NCI-H460 (cell line): ENCODE measurements around the gene HMGB1. TPM values are rescaled to one million over a fixed set of nuclear protein-coding genes. Genes with fewer than 3 reads are reported as not detected.
"Not testable (repeated sequence)": the region's sequence is repeated elsewhere in the genome, so short reads cannot be mapped to it uniquely, and the experiment has no call there.

Experiments used
- DNase-seq: peaks from one replicate; pipeline ENCODE4 v3.0.0-alpha.2; 2016; ENCODE audit warnings: low read depth; ENCODE audit errors: extremely low read depth
- total RNA-seq: library from RNA; depleted of rRNA; stranded (reverse); fragments of >200 nt; shearing (Covaris generic); gene quantifications from 2 replicates; pipeline ENCODE4 v1.2.3, GENCODE V29; 2014

Gene HMGB1
- total RNA-seq, 1 experiment from 2014 or later: 532 TPM

DNA sequence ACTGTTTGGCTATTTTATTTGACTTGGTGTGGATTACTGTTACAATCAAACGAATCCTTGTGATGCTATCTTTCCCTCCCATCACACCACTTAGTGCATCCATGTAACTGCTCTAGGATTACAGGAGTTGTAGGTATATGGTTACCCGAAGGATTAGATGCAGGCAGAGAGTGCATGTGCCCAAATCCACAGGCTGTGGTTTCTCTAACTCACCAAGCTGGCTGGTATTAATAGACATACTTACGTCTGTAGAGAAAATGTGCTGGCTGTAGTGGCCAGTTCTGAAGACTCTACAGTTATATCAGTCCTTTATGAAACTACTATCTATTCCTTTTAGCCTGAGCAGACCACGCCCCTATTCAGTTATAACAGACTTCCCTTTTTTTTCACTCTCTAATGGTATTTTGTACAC lies 1.1 kb upstream of the HMGB1 start:
- DNase-seq: no peak

DNA sequence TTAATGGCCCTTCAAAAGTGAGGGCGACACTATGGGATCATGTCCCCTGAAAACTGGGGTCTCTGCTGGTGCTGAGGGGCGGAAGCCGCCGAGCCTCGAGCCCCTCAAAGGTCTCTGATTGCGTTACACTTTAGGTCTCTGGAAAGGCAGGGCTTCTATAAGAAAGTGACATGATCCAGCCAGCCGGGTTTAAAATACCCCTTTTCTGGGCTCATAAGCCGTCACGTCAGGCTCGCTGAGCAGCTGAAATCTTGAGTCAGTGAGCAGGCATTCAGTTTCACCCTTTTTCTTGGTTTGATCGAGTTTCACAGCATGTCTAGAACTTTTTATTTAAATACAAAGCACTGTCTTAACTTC lies 600 bp upstream of the HMGB1 start:
- no peak for DNase-seq

GRCh38 chr13:30465343-30465592 lies 468 bp downstream of the HMGB1 start:
- no peak for DNase-seq

DNA sequence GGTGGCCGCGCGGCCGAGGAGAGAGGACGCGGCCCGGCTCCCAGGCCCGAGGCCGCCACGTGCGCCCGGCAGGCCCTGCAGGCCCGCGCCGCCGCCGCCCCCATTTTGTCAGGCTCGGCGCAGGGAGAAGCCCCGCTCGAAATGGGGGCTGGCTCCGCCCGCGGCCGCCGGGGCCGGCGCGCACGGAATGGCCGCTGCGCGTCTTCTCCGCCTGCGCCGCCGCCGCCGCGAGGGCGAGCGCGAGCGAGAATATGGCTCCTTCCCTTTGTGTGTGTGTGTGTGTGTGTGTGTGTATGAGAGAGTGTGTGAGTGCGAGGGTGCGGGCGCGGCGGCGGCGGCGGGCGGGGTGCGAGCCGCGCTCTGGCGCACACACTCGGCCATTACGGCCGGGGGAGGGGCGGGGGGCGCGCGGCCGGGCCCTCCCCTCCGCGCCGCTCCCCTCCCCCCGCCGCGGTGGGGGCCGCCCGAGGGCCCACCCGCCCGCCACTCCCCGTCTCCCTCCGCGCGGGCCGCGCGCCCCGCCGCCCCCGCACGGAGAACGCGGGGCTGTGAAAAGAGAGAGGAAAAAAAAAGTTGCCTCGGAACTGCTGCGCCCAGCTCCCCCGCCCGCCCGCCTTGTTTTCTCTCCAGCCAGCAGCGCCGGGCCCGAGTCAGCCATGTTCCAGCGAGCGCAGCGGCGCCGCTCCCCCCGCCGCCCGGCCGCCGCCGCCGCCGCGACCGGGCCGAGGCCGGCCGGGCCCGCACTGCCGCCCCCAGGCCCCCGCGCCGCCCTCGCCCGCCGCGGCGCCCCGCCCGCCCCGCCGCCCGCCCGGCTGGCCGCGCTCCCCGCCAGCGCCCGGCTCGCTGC lies 1.0 kb downstream of the HMGB1 start:
- peak; percentile 58 for DNase-seq

DNA sequence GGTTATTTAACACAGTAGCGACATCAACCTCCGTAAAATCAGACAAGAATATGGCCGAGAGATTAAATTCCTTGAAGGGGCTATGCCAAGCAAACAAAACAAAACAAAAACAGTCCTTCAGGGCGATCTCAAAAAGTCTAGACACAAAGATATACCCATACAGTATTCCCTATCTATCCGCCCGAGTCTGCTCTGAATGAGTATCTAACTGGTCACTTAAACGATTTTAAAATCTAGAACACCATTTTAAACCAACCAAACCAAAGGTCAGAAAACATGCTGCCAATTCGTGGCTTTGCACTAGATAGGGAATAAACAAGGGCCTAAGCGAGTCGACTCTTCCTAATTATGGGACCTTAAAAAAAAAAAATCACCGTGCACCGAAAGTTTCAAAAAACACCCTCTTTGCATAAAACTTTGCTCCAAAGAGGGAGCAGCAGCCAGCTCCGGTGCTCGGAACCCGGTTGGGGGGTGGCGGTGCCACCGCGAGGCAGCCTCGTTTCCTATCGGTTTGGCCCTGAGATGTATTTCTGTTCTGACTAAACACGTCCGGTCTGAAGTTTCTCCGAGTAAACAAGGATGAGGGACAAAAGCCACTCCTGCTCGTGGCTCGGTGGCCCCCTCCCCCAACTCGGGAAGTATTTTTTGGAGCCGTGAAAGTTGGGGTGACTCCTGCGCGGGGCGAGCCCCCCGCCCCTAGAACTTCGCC lies 1.8 kb downstream of the HMGB1 start:
- DNase-seq: no peak

DNA sequence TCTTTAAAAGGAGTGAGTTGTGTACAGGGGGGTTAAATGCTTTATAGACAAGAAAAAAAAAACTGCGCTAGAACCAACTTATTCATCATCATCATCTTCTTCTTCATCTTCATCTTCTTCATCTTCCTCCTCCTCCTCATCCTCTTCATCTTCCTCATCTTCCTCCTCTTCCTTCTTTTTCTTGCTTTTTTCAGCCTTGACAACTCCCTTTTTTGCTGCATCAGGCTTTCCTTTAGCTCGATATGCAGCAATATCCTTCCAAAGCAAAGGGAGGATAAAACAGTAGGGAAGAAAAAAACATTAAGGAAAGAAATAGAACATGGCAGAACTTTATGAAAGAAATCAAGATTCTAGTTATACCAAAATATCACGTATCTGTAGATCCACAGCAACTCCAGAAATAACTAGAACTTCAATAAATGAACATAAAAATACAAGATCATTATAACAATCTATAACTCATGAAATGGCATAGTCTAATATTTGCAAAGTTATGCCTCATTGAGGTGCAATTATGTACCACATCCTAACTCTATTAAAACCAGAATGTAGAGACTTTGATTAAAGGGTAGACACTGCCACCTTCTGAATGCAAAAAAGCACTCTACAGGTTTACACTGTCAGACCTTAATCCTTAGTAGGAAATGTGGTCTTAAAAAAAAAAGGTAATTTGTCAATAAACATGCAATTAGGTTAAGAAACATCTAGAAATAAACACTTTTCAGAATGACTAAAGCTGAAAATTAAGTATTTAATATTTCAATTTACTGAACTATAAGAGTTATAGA lies 4.3 kb downstream of the HMGB1 start:
- not testable (repeated sequence) for DNase-seq

- no peak for DNase-seq
Observed at GRCh38 chr13:30457306-30457891, 8.3 kb downstream of the HMGB1 start.

GRCh38 chr13:30456290-30456689 lies 9.4 kb downstream of the HMGB1 start:
- no peak for DNase-seq

DNA sequence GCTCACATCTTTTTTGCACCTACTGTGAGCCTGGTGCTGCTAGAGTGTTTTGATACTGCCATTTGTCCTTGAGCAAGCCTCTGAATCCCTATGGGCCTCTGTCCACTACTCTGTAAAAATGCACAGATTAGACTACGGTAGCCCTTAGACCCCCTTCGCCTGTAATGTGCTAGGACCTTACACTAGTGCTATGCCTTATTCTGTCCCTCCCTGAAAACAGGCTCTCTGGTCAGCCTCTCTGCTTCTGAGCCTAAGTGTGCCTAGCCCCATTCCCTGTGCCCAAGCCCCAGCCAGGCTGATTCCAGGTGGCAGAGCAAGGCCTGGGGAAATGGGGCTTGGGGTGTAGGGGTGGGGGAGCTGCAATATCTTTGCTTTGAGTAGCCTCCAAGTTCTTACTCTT lies 10.7 kb downstream of the HMGB1 start:
- DNase-seq: no peak

GRCh38 chr13:30453727-30454126 lies 12.0 kb downstream of the HMGB1 start:
- DNase-seq: no peak

GRCh38 chr13:30451476-30451875 lies 14.3 kb downstream of the HMGB1 start:
- not testable (repeated sequence) for DNase-seq

DNA sequence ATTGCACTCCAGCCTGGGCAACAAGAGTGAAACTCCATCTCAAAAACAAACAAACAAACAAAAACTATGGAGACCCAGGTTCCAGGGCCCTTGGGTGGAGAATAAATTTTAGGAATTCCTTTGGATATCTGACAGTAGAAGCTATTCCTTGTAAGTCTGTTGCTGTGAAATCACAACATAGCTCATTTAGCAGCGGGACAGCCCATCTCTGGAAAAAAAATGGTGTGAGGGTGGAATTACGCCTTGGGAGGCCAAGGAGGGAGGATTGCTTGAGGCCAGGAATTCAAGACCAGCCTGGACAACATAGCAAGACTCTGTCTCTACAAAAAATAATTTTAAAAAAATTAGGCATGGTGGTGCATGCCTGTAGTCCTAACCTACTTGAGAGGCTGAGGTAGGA lies 15.7 kb downstream of the HMGB1 start:
- no peak for DNase-seq

DNA sequence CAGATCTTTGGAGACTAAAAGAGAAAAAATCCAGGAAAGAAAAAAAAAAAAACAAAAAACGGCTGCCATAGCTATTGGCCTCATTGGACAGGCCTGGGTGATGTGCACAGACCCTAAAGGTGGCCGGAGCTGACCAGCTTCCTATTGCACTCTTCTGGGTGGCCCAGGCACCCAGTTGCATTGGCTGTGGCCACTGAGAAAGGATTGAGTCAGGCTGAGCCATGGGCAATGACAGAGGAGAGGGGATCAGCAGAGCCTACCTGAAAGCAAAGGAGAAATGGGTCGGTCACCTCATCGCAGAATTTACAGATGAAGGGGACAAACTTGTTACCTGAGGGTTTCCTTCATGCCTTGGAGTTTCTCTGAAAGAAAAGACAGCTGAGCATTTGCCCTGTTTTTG lies 17.3 kb downstream of the HMGB1 start:
- DNase-seq: no peak

- DNase-seq: no peak
Observed at GRCh38 chr13:30446126-30446500, 19.6 kb downstream of the HMGB1 start.

DNA sequence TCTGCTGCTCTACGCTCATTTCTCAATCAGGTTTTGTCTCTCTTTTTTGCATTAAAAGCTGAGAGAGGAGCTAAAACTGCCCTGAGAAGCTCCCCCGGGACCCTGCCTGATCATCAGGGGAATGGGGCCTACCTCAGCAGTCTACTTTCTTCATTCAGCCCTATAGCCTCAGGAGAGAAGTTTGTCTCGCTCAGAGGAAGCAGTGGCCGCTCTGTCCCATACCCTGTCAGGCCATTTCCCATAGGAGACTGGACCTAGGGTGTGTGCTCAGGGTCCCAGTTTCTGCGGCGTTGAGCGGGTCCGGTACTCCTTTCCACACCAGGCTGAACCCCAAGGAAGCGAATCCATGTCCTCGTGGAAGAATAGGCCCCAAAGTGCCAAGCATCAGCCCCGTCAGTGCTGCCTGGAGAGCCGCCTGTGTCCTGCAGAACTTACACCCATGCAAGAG lies 21.8 kb downstream of the HMGB1 start:
- no peak for DNase-seq

DNA sequence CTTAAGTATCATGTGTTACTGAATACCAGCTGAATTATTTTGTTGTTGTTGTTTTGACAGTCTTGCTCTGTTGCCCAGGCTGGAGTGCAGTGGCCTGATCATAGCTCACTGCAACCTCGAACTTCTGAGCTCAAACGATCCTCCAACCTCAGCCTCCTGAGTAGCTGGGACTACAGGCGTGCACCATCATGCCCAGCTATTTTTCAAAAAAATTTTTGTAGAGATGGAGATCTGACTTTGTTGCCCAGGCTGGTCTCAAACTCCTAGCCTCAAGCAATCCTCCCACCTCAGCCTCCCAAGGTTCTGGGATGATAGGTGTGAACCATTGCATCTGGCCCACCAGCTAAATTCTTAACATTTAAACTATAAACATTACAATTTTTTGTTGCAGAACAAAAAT lies 22.2 kb downstream of the HMGB1 start:
- not testable (repeated sequence) for DNase-seq

- no peak for DNase-seq
Observed at GRCh38 chr13:30442926-30443325, 22.8 kb downstream of the HMGB1 start.

GRCh38 chr13:30440910-30441703 lies 24.6 kb downstream of the HMGB1 start:
- DNase-seq: no peak

DNA sequence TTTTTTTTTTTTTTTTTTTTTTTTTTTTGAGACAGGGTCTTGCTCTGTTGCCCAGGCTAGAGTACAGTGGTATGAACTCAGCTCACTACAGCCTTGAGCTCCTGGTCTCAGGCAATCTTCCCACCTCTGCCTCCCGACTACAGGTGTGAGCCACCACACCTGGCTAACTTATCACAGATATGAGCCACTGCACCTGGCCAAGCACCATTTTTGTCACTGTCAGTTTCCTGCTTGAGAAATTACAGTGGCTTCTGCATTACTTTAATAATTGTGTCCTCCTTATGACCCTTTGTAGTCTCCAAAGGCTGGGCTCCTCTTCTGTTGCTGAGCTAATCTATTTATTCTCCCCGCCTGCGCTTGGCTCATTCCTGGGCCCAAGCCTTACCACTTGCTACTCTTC lies 27.4 kb downstream of the HMGB1 start:
- no peak for DNase-seq

- no peak for DNase-seq
Observed at GRCh38 chr13:30437177-30437576, 28.6 kb downstream of the HMGB1 start.
